Caco-2 (cell line): ENCODE data around the gene CNTNAP1. TPM values are rescaled to one million over a fixed set of nuclear protein-coding genes. Genes with fewer than 3 reads are reported as not detected.

Source experiments
- BruUV-seq: library from RNA; stranded (reverse); fragments of 400-500 nt; replicated peaks from 2 replicates; lab custom pipeline; 2021; lab: Mats Ljungman, UMichigan
- CTCF ChIA-PET: fragments of 300-600 bp; sonication (Branson Sonifier 250); formaldehyde crosslinking; loops from one replicate; lab custom pipeline; 2022; ENCODE audit warnings: antibody characterized with exemption; lab: Charles Lee
- POLR2A ChIA-PET: fragments of 300-600 bp; sonication (Branson Sonifier 250); formaldehyde crosslinking; loops from one replicate; lab custom pipeline; 2022; ENCODE audit warnings: antibody characterized with exemption; lab: Charles Lee
- DNase-seq, 2 experiments: peaks; one replicate each; pipeline versions ENCODE4 v3.0.0 to v3.0.0-alpha.2; 2020 to 2022
- H3K27me3 ChIP-seq: replicated peaks from 2 replicates; pipeline ENCODE4 v1.6.0; 2011; ENCODE audit warnings: low read length; ENCODE audit not compliant: control insufficient read depth, insufficient read depth
- H3K36me3 ChIP-seq: 2 replicates; pipeline ENCODE4 v1.5.1; 2011; ENCODE audit warnings: low read length; ENCODE audit not compliant: control insufficient read depth, insufficient read depth
- H3K4me1 ChIP-seq: fragments of 250-450 bp; sonication (Bioruptor Pico); 2 replicates; pipeline ENCODE4 v1.5.1; 2020; ENCODE audit warnings: mild to moderate bottlenecking
- H3K4me3 ChIP-seq: 2 replicates; pipeline ENCODE4 v1.5.1; 2011; ENCODE audit warnings: low read depth, mild to moderate bottlenecking, control low read depth, low read length
- H3K9me3 ChIP-seq: fragments of 250-450 bp; sonication (Bioruptor Pico); 2 replicates; pipeline ENCODE4 v1.5.1; 2020; ENCODE audit warnings: mild to moderate bottlenecking, moderate library complexity
- H3K27ac Mint-ChIP-seq: one replicate; pipeline ENCODE4 v1.8.0; 2022; ENCODE audit warnings: mixed read lengths; ENCODE audit not compliant: unreplicated experiment
- H3K27me3 Mint-ChIP-seq: one replicate; pipeline ENCODE4 v1.8.0; 2022; ENCODE audit warnings: mixed read lengths; ENCODE audit not compliant: insufficient read depth, unreplicated experiment
- H3K36me3 Mint-ChIP-seq: one replicate; pipeline ENCODE4 v1.8.0; 2022; ENCODE audit warnings: mild to moderate bottlenecking, mixed read lengths; ENCODE audit not compliant: insufficient read depth, unreplicated experiment
- H3K4me1 Mint-ChIP-seq: one replicate; pipeline ENCODE4 v1.8.0; 2022; ENCODE audit warnings: low read depth, mixed read lengths; ENCODE audit not compliant: unreplicated experiment
- H3K4me3 Mint-ChIP-seq: one replicate; pipeline ENCODE4 v1.8.0; 2022; ENCODE audit warnings: mild to moderate bottlenecking, moderate library complexity, mixed read lengths; ENCODE audit not compliant: unreplicated experiment
- H3K9me3 Mint-ChIP-seq: one replicate; pipeline ENCODE4 v1.8.0; 2022; ENCODE audit warnings: mixed read lengths; ENCODE audit not compliant: unreplicated experiment
- CTCF ChIP-seq, 2 experiments: fragments of 200-600 bp in 1 of 2; IDR thresholded peaks; 1 replicate in 1 of 2; 2 replicates in 1 of 2; pipeline versions ENCODE4 v1.5.1 to v1.8.0; 2011 to 2022; ENCODE audit warnings: antibody characterized with exemption in 1 of 2, control low read depth in 1 of 2, inconsistent platforms in 1 of 2, low read depth in 1 of 2, low read length in 1 of 2, mild to moderate bottlenecking in 1 of 2, moderate library complexity in 1 of 2; ENCODE audit not compliant: insufficient read depth in 1 of 2, severe bottlenecking in 1 of 2, unreplicated experiment in 1 of 2
- intact Hi-C: fragments of 100-400 bp; cut with micrococcal nuclease; formaldehyde crosslinking; loops from one replicate; pipeline ENCODE4 v1.10.0; 2022; ENCODE audit not compliant: unreplicated experiment
- total RNA-seq: library from RNA; stranded (reverse); gene quantifications from 2 replicates; pipeline ENCODE4 v1.2.3, GENCODE V29; 2022

Gene CNTNAP1
- total RNA-seq, 1 experiment from 2014 or later: 7.2 TPM

- POLR2A ChIA-PET: interaction anchor here (1.6 kb wide), 1 partner anchor 136 kb away, joined by 6 read pairs; the partner anchor contains the start of genes RETREG3 and TUBG1
- H3K4me1 Mint-ChIP-seq: peaks cover 39% of the 10 kb centered on the region
Measured at GRCh38 chr17:42744806-42745617, 62.7 kb downstream of the CNTNAP1 start, which contains the start of gene EZH1. Gene EZH1, minus strand, starts transcription at chr17:42745040. Its CDS starts 16,099 bp downstream, at chr17:42728941.

GRCh38 chr17:42748202-42748907 is 66.0 kb downstream of the CNTNAP1 start:
- Mint-ChIP-seq H3K9me3 (no peaks in the 10 kb centered on the region), H3K27me3 (peaks cover 3% of the 10 kb centered on the region), H3K27ac (no peak overlapping the region), H3K4me1 (peaks cover 24% of the 10 kb centered on the region), H3K36me3 (peaks cover 13% of the 10 kb centered on the region), H3K4me3 (no peak overlapping the region)
- TF ChIP-seq CTCF (IDR thresholded peaks at IDR 0.05; ENCODE audit: insufficient read depth in 1 of 2, low read depth in 1 of 2, low read length in 1 of 2, severe bottlenecking in 1 of 2, unreplicated experiment in 1 of 2): no peak
- Histone ChIP-seq H3K27me3 (no peaks in the 10 kb centered on the region), H3K4me3 (no peak overlapping the region), H3K4me1 (peaks cover 8% of the 10 kb centered on the region; the same call in 1 of the 2 replicates), H3K9me3 (no peaks in the 10 kb centered on the region), H3K36me3 (no peaks in the 10 kb centered on the region)
- CTCF ChIA-PET: interaction anchor here (1.0 to 2.7 kb wide), 2 partner anchors 15 to 170 kb away, joined by 3 to 10 read pairs; no protein-coding TSS in a partner anchor
- DNase-seq: no peak
- intact Hi-C loops: no loop called here
- no TSS peak for BruUV-seq
- POLR2A ChIA-PET: no interaction called here

More at GRCh38 chr17:42744806-42745617, 62.7 kb downstream of the CNTNAP1 start, which contains the start of gene EZH1:
- DNase-seq: peak; percentile 93 to 97
- Histone ChIP-seq H3K4me1 (peaks cover 23% of the 10 kb centered on the region), H3K36me3 (no peaks in the 10 kb centered on the region), H3K9me3 (no peaks in the 10 kb centered on the region), H3K27me3 (no peaks in the 10 kb centered on the region), H3K4me3 (peak within 1 kb of the TSS; percentile 63)
- TF ChIP-seq CTCF (IDR thresholded peaks at IDR 0.05; ENCODE audit: insufficient read depth in 1 of 2, low read depth in 1 of 2, low read length in 1 of 2, severe bottlenecking in 1 of 2, unreplicated experiment in 1 of 2): no peak
- Mint-ChIP-seq H3K4me3 (peak within 1 kb of the TSS; percentile 92), H3K27ac (peak within 1 kb of the TSS; percentile 64), H3K27me3 (peaks cover 3% of the 10 kb centered on the region), H3K36me3 (peaks cover 13% of the 10 kb centered on the region), H3K9me3 (no peaks in the 10 kb centered on the region)
- TSS peak; percentile 93 for BruUV-seq
- CTCF ChIA-PET: interaction anchor here (0.7 kb wide), 1 partner anchor 19 kb away, joined by 3 read pairs; no protein-coding TSS in a partner anchor
- intact Hi-C loops: loop anchor here (1.0 kb wide), 1 partner anchor 18 kb away; no protein-coding TSS in a partner anchor
